DOHH2 (cell line): ENCODE data around the gene ODF2.

Experiments used
- H3F3A ChIP-seq: fragments of 200-600 bp; sonication (generic), shearing (Covaris generic); 2 replicates; pipeline ENCODE4 v1.6.0; 2016; ENCODE audit warnings: antibody characterized with exemption, mild to moderate bottlenecking; ENCODE audit not compliant: control insufficient read depth, insufficient read depth
- H3K27ac ChIP-seq: fragments of 200-600 bp; sonication (generic); 2 replicates; pipeline ENCODE4 v1.5.1; 2014; ENCODE audit warnings: low read depth, mild to moderate bottlenecking, low read length, moderate library complexity
- H3K27me3 ChIP-seq: fragments of 200-600 bp; sonication (generic); 2 replicates; pipeline ENCODE4 v1.6.1; 2014; ENCODE audit warnings: mild to moderate bottlenecking, low read length, mixed read lengths; ENCODE audit not compliant: control insufficient read depth
- H3K36me3 ChIP-seq: fragments of 200-600 bp; sonication (generic); 2 replicates; pipeline ENCODE4 v1.6.1; 2014; ENCODE audit warnings: mild to moderate bottlenecking, low read length, moderate library complexity, mixed read lengths; ENCODE audit not compliant: control insufficient read depth
- H3K4me1 ChIP-seq: fragments of 200-600 bp; sonication (generic); 2 replicates; pipeline ENCODE4 v1.6.1; 2014; ENCODE audit warnings: mild to moderate bottlenecking, low read length, mixed read lengths; ENCODE audit not compliant: control insufficient read depth
- H3K4me2 ChIP-seq: fragments of 200-600 bp; sonication (generic); 2 replicates; pipeline ENCODE4 v1.6.0; 2014; ENCODE audit warnings: mild to moderate bottlenecking, low read length, moderate library complexity
- H3K4me3 ChIP-seq: fragments of 200-600 bp; sonication (generic); 2 replicates; pipeline ENCODE4 v1.5.1; 2014; ENCODE audit warnings: mild to moderate bottlenecking, low read length, mixed read lengths
- H3K79me2 ChIP-seq: fragments of 200-600 bp; sonication (generic); 2 replicates; pipeline ENCODE4 v1.6.1; 2014; ENCODE audit warnings: mild to moderate bottlenecking, low read length, mixed read lengths; ENCODE audit not compliant: control insufficient read depth
- H3K9me2 ChIP-seq: fragments of 200-600 bp; sonication (generic); replicated peaks from 2 replicates; pipeline ENCODE4 v1.6.1; 2014; ENCODE audit warnings: mild to moderate bottlenecking, low read length, mixed read lengths; ENCODE audit not compliant: control insufficient read depth
- H3K9me3 ChIP-seq: fragments of 200-600 bp; sonication (generic); 2 replicates; pipeline ENCODE4 v1.6.1; 2014; ENCODE audit warnings: antibody characterized with exemption, low read length, mixed read lengths; ENCODE audit not compliant: control insufficient read depth, insufficient read depth
- H4K20me1 ChIP-seq: fragments of 200-600 bp; sonication (generic); 2 replicates; pipeline ENCODE4 v1.6.0; 2014; ENCODE audit warnings: low read depth, mild to moderate bottlenecking, antibody characterized with exemption, low read length, moderate library complexity; ENCODE audit not compliant: control insufficient read depth, insufficient read depth
- EZH2phosphoT487 ChIP-seq: fragments of 200-600 bp; sonication (generic); IDR thresholded peaks from 2 replicates; pipeline ENCODE4 v1.6.1; 2017; ENCODE audit warnings: borderline replicate concordance, mild to moderate bottlenecking, antibody characterized with exemption, low read length, moderate library complexity, mixed read lengths
- TF ChIP-seq, protein P1 (sequence below): fragments of 200-600 bp; sonication (generic); IDR thresholded peaks from one replicate; pipeline ENCODE4 v1.5.1; 2014; ENCODE audit warnings: antibody characterized with exemption, mild to moderate bottlenecking, low read depth, low read length; ENCODE audit not compliant: poor library complexity, severe bottlenecking

Gene ODF2

DNA sequence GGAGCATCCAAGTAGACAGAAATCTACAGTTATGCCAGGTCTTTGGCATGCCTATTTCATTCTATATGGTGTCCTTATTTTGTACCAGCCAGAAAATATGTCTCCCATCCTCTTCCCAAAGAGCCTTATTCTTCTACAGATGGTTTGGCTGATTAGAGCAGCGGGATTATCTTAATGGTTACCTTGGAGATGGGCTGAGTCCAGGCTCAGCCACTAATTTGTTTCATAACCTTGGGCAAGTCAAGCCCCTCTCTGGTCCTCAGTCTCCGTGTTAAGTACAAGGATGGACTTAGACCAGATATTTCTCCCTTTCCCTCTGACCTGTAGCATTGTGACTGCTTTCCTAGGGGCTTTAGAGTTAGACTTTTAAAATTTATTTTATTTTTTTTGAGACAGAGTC is 37.6 kb downstream of the ODF2 start:
- Histone ChIP-seq H3K27ac (no peak overlapping the region), H3K27me3 (no peaks in the 10 kb centered on the region), H3K4me3 (no peak overlapping the region), H3F3A (no peaks in the 10 kb centered on the region), H3K4me2 (no peak overlapping the region), H3K36me3 (peaks cover 65% of the 10 kb centered on the region), H3K4me1 (no peaks in the 10 kb centered on the region), H3K9me3 (no peaks in the 10 kb centered on the region), H4K20me1 (no peaks in the 10 kb centered on the region), H3K79me2 (no peaks in the 10 kb centered on the region), H3K9me2 (no peaks in the 10 kb centered on the region)
- TF ChIP-seq, protein P1, sequence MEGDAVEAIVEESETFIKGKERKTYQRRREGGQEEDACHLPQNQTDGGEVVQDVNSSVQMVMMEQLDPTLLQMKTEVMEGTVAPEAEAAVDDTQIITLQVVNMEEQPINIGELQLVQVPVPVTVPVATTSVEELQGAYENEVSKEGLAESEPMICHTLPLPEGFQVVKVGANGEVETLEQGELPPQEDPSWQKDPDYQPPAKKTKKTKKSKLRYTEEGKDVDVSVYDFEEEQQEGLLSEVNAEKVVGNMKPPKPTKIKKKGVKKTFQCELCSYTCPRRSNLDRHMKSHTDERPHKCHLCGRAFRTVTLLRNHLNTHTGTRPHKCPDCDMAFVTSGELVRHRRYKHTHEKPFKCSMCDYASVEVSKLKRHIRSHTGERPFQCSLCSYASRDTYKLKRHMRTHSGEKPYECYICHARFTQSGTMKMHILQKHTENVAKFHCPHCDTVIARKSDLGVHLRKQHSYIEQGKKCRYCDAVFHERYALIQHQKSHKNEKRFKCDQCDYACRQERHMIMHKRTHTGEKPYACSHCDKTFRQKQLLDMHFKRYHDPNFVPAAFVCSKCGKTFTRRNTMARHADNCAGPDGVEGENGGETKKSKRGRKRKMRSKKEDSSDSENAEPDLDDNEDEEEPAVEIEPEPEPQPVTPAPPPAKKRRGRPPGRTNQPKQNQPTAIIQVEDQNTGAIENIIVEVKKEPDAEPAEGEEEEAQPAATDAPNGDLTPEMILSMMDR, result no peak
- TF ChIP-seq EZH2phosphoT487, result no peak

DNA sequence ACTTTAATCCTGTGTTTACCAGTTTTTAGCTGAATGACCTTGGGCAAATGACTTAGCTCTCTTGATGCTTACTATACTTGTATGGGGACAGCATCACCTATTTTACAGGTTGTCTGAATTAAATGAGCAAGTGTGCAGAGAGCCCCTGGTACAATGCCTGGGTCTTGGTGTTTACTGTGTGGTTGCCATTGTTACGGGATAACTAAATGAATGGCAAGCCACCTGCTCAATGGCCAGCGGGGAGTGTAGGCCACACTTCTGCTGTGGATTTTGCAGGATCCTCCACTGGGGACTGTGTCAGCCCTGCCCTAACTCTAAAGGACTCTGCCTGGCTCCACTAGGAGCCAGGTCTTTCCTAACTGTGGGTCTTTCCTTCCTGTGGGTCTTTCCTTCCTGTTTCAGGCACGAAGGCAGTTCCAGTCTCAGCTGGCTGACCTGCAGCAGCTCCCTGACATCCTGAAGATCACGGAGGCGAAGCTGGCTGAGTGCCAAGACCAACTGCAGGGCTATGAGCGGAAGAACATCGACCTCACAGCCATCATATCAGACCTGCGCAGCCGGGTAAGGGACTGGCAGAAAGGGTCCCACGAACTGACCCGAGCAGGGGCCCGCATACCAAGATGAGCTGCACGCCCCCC is 38.4 kb downstream of the ODF2 start:
- H3K79me2 ChIP-seq, result no peaks in the 10 kb centered on the region
- no peaks in the 10 kb centered on the region for H3K4me1 ChIP-seq
- H3K4me2 ChIP-seq, result no peak overlapping the region
- peaks cover 67% of the 10 kb centered on the region for H3K36me3 ChIP-seq
- H4K20me1 ChIP-seq, result no peaks in the 10 kb centered on the region
- no peaks in the 10 kb centered on the region for H3K9me3 ChIP-seq
- TF ChIP-seq, protein P1, result no peak
- TF ChIP-seq EZH2phosphoT487, result no peak
- no peaks in the 10 kb centered on the region for H3K27me3 ChIP-seq
- H3K9me2 ChIP-seq, result no peaks in the 10 kb centered on the region
- H3K4me3 ChIP-seq, result no peak overlapping the region
- H3F3A ChIP-seq, result no peaks in the 10 kb centered on the region
- no peak overlapping the region for H3K27ac ChIP-seq

DNA sequence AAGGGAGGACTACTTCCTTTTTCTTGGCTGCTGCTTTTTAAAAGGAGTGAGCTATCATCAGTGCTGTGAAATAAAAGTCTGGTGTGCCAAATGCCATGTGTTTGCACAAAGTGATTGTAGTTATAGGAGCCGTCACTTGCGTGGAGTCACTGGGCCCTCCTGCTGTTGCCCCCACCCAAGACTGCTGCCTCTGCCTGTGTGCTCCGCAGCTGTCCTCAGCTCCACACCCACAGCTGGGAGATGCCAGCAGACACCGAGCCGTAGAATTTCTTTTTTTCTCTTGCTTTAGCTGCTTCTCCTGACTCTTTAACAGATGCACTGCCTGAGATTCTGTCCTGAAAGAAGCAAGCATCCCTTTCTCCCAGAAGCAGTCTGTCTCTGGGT is 38.9 kb downstream of the ODF2 start:
- Histone ChIP-seq H3K36me3 (peaks cover 65% of the 10 kb centered on the region), H4K20me1 (no peaks in the 10 kb centered on the region), H3K27ac (no peak overlapping the region), H3K79me2 (no peaks in the 10 kb centered on the region), H3K9me2 (no peaks in the 10 kb centered on the region), H3K9me3 (no peaks in the 10 kb centered on the region), H3K4me2 (no peak overlapping the region), H3K27me3 (no peaks in the 10 kb centered on the region), H3F3A (no peaks in the 10 kb centered on the region), H3K4me1 (no peaks in the 10 kb centered on the region), H3K4me3 (no peak overlapping the region)
- TF ChIP-seq, protein P1, result no peak
- TF ChIP-seq EZH2phosphoT487, result no peak
